GM13977 (cell line): ENCODE data around the gene F5.

Experiments used
- DNase-seq: peaks from one replicate; pipeline ENCODE4 v3.0.0; 2012; ENCODE audit warnings: low spot score
- CTCF ChIP-seq: IDR thresholded peaks from 2 replicates; pipeline ENCODE4 v1.5.1; 2012; ENCODE audit warnings: mild to moderate bottlenecking, control low read depth; ENCODE audit not compliant: insufficient read depth; ENCODE audit errors: extremely low read depth, missing control alignments
- in situ Hi-C: fragments of 300-500 bp; cut with MboI; formaldehyde crosslinking; loops from one replicate; pipeline ENCODE4 v1.12.0; 2022; ENCODE audit warnings: low sequenced_read_pairs, low pct_unique_long_range_greater_than_20kb, mixed read lengths, inconsistent platforms; ENCODE audit not compliant: unreplicated experiment

Gene F5

GRCh38 chr1:169610108-169610507 lies 23.8 kb upstream of the F5 start:
- in situ Hi-C loops: no loop called here
- no peak for TF ChIP-seq CTCF
- DNase-seq: no peak

- in situ Hi-C loops: no loop called here
- TF ChIP-seq CTCF: no peak
- DNase-seq: no peak
Observed at GRCh38 chr1:169608226-169608625, 21.9 kb upstream of the F5 start.

GRCh38 chr1:169604781-169605560 lies 18.7 kb upstream of the F5 start:
- in situ Hi-C loops: loop anchor here (5.0 kb wide), 1 partner anchor 102 kb away; no protein-coding TSS in a partner anchor
- DNase-seq: no peak
- no peak for TF ChIP-seq CTCF

- TF ChIP-seq CTCF: peak; percentile 52
- in situ Hi-C loops: loop anchor here (5.0 kb wide), 1 partner anchor 106 kb away; no protein-coding TSS in a partner anchor
- DNase-seq: peak; percentile 8
Observed at GRCh38 chr1:169601096-169601881, 15.0 kb upstream of the F5 start.

- no peak for TF ChIP-seq CTCF
- no peak for DNase-seq
- in situ Hi-C loops: loop anchor here (25.0 kb wide), 1 partner anchor 216 kb away; no protein-coding TSS in a partner anchor
Observed at GRCh38 chr1:169595764-169596711, 9.8 kb upstream of the F5 start.

GRCh38 chr1:169594391-169594790 lies 8.1 kb upstream of the F5 start:
- in situ Hi-C loops: loop anchor here (25.0 kb wide), 1 partner anchor 218 kb away; no protein-coding TSS in a partner anchor
- TF ChIP-seq CTCF: no peak
- DNase-seq: peak; percentile 38
